Choroid plexus epithelial cell (primary cell): Measurements from ENCODE around the gene TRAPPC12.

Experiments used
- DNase-seq: peaks from one replicate; pipeline ENCODE4 v3.0.0-alpha.2; 2010; ENCODE audit warnings: low read depth
- H3K4me3 ChIP-seq: 2 replicates; pipeline ENCODE4 v1.5.1; 2011; ENCODE audit warnings: low read depth, mild to moderate bottlenecking, control low read depth, low read length, moderate library complexity
- CTCF ChIP-seq: conservative IDR thresholded peaks from 2 replicates; pipeline ENCODE4 v1.5.1; 2011; ENCODE audit warnings: low read depth, mild to moderate bottlenecking, control low read depth, inconsistent platforms, low read length, moderate library complexity

The TRAPPC12 gene

GRCh38 chr2:3526871-3527270, 147.4 kb downstream of the TRAPPC12 start:
- no peak for TF ChIP-seq CTCF
- H3K4me3 ChIP-seq = no peak overlapping the region
- no peak for DNase-seq

DNA sequence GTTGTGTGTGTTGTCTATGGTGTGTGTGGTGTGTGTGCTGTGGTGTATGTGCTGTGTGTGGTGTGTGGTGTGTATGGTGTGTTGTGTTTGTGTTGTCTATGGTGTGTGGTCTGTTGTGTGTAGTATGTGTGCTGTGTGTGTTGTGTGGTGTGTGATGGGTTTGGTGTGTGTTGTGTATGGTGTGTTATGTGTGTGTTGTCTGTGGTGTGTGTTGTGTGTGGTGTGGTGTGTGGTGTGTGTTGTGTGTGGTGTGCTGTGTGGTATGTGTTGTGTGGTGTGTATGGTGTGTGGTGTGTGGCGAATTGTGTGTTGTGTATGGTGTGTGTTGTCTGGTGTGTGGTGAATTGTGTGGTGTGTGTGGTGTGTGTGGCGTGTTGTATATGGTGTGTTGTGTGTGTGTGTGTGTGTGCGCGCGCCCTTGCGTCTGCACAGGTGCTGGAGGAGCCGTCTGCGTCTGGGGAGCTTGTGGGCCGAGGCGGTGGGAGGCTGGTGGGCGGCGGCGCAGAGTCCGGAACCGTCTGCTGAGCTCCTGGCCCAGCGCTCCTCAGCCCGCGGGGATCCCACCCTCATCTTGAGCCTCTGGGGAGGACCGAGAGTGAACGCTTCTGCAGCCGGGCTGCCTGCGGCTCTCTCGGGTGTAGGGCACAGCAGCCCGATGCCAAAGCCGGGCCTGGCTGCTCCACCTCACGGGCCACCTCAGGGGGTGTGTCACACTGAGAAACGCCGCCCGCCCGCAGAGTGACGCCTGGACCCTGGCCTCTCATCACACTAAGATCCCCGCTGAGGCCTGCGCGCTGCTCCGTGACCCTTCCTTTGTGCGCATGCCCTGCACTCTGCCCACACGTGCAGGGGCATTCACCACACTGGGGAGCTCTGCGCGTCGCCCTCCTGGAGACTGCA, 148.6 kb downstream of the TRAPPC12 start:
- no peak overlapping the region for H3K4me3 ChIP-seq
- no peak for DNase-seq
- no peak for TF ChIP-seq CTCF
